GM18498 (cell line): ENCODE data around the gene DLG2.
"Not testable (repeated sequence)": the region's sequence is repeated elsewhere in the genome, so short reads cannot be mapped to it uniquely, and the experiment has no call there.

Source experiments
- ATAC-seq: cut with Tn5 transposase; IDR thresholded peaks from one replicate; pipeline ENCODE4 v1.9.1; 2021; ENCODE audit warnings: mild to moderate bottlenecking, moderate library complexity; ENCODE audit not compliant: unreplicated experiment

Gene DLG2

DNA sequence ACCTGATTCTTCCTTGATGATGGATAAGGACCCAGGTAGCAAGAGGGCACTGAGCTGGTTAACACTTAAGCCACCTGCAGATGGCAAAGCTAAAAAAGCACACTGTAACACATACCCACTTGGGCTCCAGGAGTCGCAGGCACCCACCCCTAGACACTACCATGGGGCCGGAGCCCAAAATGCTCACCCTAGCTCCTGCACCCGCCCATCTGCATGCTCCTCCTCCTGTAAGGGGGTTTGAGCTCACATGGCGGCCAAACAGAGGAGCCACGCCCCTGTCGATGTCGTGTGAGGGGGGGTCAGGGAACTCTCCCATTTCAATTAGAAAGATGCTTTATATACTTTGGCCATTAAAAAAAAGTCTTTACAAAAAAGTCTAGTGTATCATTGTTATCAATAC is 370.7 kb downstream of the DLG2 start:
- ATAC-seq: no peak

DNA sequence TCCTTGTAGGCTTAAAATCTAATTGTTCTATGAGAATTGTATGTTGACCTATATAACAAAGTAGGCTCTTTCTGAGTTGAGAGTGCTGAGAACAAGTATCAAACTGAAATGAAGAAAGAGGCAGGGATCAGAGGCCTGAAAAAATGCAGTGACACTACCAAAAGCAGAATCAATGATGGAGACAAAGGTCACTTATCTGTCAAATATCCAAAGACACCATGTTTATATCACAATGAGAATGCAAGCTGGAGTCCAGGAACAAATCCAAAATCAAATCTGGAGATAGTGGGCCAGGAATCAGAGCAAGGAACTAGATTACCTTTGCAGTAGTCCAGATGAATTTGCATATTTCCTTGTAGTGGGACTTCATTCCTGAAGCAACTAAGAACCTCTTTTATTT is 377.7 kb downstream of the DLG2 start:
- no peak for ATAC-seq

DNA sequence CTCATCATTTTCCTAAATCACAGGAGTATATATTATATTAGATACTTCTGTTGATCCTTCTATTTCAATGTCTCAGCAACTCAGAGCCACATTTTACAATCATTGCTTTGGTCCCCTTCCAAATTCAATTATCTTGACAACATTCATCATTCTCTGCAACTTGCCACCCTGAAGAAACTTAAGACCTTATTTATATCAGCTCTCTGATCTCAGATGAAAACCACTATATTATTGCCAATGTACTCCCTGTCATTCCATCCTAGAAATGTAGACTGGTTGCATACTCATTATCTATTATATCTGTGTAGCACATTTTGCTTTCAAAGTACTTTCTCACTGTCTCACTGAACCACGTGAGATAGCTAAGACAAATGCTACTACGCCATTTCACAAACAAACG is 379.3 kb downstream of the DLG2 start:
- ATAC-seq: no peak

DNA sequence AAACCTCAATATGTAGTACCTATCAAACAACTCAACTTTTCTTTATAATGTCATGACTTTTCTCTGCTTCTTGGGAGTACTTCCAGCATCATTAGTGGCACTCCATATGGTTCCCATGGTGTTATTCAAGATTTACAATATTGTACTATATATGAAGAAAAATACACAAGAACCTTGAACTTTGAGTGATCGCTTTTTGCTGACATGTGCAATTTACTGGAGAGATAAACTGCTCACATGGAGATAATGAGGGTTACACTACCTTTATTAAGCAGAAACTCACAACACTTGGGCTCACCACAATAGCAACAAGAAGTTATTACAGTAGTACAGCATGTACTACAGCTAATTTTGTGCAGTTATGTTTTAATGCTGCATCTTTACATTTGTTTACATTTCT is 388.2 kb downstream of the DLG2 start:
- ATAC-seq: no peak

DNA sequence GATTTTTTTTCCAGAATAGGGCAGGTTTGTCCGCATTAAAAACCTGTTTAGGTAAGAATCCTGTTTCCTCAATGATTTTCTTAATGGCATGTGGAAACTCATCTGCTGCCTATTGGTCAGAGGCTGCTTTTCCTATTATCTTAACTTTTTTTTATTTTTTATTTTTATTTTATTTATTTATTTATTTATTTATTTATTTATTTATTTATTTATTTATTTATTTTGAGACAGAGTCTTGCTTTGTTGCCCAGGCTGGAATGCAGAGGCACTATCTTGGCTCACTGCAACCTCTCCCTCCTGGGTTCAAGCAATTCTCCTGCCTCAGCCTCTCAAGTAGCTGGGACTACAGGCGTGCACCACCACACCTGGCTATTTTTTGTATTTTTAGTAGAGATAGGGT is 389.1 kb downstream of the DLG2 start:
- ATAC-seq: not testable (repeated sequence)

DNA sequence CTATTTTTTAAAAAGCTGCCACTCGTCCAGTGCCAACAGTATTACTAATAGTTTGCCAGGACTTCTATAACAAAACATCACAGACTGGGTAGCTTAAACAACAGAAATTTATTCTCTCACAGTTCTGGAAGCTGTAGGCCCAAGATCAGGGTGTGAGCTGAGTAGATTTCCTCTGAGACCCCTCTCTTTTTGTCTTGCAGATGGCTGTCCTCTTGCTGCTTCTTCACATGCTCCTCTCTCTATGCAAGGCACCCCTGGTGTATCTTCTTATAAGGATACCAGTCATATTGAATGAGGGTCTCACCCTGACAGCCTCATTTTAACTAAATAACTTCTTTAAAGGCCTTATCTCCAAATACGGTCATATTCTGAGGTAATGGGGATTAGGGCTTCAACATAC is 390.9 kb downstream of the DLG2 start:
- ATAC-seq: no peak

DNA sequence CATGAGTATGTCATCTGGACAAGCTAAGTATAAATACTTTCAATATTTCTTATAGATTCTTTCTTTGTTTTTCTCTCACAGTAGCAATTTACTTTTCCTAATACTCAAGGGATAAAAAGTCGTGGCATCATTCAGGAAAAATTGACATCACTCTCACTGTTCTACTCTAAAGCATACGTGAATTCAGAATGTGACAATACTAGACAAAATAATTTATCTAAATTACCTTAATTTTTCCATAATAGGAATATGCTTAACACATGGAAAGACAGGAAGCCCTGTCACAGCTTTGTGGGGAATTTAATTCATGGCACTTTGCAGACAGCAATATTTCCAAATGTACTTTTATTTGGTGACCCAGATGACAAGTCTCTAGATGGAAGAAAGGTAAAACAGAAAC is 394.6 kb downstream of the DLG2 start:
- ATAC-seq: no peak

DNA sequence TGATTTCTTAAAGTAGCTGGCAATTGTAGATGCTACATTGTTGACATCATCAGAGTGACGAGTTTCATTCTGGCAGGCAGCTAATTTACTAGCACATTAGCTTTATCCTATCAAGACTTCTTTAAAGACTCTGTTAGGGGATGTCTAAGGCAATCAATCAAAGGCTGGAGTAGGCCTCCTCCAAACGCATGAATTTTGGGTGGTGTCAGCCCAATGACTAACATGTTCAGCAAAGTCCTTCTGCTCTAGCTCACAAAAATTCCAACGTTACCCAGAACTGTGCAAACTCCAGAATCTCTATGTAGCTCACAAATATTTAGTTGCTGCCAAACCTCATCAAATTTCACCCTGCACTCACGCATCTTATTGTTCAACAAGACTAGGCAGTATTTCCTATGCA is 395.6 kb downstream of the DLG2 start:
- ATAC-seq: no peak

DNA sequence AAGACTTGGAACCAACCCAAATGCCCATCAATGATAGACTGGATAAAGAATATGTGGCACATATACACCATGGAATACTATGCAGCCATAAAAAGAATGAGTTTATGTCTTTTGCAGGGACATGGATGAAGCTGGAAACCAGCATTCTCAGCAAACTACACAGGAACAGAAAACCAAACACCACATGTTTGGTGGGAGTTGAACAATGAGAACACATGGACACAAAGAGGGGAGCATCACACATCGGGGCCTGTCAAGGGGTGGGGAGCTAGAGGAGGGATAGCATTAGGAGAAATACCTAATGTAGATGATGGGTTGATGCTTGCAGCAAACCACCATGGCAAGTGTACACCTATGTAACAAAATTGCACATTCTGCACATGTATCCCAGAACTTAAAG is 397.4 kb downstream of the DLG2 start:
- not testable (repeated sequence) for ATAC-seq

DNA sequence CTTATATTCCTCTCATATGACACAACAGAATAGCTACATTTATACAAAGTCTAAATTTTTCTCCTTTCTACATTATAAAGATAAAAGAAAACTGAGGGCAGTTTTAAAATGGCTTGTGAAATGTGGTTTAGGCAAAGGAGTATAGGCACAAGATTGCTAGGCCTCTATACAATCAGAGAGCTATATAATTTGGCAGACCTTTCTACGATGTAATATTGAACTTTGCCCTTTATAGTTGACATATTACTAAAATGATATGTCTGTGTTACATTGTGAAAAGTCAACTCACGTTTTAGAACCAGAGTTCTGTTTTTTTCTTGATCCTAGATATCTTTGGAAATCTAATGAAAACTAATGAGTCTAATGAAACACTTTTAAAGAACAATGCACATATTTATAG is 430.2 kb downstream of the DLG2 start:
- ATAC-seq: no peak

DNA sequence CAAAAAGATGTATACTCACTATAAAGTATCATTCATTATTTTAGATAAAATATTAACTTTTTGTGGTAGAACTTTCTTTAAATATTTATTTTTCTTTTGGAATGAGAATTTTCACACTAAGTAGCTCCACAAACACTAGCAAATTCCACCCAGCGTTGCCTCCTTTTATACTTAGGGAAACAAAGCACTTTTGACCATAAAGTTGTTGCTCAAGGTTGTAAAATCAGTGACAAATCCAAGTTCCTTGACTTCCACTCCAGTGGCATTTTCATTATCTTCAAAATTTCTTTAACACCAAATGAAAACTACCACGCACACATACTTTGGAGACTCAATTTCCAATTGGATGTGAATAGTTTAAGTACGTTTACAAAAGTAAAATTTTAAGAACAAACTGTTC is 431.2 kb downstream of the DLG2 start:
- no peak for ATAC-seq

DNA sequence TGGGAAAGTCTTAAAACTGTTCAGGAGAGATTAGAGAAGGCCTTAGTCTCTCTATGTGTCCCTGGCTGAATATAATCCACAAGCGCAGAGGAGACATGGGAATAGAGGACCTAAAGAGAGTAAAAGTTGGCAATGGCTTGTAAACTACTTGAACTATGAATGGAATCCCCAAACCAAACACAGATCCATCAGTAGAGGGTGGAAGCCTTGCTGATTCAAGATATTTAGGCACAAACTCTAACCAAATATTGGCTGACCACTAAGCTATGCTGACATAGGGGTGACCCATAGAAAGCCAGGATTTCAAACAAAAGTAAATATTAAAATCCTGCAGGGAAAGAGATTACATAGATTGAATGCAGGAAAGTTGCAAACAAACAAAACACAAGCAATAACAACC is 439.2 kb downstream of the DLG2 start:
- ATAC-seq: no peak

DNA sequence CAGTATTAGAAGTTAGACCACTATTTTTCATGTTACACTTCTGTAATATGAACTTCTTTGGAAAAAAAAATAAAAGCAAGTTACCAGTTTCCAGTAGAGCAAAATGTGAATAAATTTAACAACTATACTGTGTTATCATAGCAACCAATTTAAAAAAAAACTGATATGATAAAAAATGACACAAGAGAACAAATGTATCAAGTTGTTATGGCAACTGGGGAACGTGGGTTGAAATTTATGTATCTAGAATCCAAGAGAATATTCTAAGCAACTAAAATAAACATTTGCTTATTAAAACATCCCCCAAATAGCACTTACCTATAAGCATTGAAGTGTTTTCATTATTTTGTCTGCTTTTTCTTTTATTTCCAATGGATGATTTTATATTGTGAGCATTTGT is 442.4 kb downstream of the DLG2 start:
- no peak for ATAC-seq

DNA sequence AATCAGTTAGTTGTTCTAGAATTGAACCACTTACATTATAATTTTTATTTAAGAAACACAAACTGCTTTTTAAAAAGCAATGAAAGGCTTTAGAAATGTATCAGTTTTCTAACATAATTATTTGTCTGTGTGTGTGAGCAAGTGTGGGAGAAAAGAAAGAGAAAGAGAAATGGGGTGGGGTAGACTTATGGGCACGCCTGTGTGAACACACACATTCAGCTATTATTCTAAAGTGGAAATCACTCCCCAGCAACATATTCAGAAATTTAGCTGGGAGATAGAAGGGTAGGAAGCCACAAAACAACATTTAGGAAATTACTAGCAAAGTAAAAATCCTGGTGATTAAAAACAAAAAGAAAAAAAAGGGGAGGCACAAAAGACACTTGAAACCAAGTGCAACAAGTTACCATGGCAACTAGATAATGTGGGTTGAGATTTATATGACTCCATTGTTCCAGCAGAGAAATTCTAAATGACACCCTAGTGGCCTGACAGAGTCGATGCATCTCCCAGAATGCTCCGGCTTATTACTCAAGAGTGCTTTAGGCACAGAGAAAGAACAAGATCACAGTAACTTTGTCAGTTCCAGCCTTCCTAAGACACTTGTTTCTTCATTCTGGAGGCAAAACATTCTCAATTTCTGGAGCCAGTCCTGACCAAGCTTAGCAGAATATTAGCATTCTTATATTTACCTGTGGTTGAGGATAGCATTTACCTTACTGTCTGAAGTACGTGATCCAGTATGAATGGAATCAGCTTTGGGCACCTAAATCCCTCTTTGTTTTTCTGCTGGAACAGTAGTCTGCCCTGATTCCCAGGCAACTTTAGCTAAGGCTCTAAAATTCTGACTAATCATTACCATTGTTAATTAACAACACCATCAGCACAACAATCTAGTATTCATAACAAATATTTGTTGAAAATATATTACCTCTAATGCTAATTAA is 444.4 kb downstream of the DLG2 start:
- ATAC-seq: peak; percentile 87

DNA sequence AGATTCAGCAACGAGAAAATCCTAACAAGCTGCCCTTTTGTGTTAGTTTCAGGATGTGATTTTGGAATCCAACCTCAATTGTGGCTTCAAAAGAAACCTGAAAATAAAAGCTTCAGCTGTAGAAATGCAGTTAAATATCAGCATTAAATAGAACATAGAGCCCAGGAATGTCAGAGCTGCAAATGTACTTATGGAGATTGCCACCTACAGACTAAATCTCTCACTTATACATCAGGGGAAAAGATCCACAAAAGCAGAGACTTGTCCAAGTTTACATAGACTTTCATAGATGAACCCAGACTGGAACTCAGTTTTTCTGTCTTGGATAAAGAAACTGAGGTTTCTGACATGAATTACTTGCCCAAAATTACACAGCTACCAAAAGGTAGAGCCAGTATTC is 446.6 kb downstream of the DLG2 start:
- ATAC-seq: no peak

DNA sequence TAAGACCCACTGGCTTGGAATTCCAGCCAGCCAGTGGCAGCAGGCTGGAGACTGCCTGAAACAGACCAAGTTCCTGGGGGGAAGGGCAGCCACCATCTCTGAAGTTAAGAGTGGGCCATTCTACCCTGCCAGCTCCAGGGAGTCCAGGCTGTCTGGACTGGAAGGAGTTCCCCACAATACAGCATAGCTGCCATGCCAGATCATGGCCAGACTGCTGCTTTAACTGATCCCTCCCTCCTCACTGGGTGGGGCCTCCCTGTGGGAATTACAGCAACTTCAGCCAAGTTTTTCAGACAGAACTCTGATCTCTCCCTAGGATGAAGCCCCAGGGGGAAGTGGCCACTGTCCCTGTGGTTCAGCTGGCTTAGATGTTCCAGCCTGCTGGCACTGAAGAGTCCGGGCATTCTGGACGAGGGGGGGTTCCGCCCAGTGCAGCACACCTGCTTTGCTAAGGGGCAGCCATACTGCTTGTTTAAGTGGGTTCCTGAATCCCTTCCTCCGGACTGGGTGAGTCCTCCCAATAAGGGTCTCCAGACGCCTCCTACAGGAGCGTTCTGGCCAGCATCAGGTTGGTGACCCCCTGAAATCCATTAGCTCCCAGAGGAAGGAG is 455.4 kb downstream of the DLG2 start:
- no peak for ATAC-seq

DNA sequence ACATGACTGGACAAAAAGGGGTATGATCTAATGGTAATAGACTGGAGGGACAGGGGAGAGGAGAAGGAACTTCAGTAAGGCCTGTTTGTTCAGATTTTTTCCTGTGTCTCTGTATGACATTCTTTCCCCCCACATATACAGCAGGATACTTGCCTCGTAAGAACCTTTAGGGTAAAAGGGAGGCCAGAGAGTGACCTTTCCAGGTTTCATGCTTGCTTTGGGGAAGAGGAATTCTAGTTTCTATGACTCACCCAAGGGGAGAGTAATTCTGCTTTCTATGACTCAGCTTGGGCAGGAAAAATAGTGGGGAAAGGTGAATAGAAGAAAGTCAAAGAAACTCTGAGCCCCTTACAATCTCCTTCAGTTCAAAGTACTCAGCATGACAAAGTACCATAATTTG is 457.0 kb downstream of the DLG2 start:
- ATAC-seq: no peak

DNA sequence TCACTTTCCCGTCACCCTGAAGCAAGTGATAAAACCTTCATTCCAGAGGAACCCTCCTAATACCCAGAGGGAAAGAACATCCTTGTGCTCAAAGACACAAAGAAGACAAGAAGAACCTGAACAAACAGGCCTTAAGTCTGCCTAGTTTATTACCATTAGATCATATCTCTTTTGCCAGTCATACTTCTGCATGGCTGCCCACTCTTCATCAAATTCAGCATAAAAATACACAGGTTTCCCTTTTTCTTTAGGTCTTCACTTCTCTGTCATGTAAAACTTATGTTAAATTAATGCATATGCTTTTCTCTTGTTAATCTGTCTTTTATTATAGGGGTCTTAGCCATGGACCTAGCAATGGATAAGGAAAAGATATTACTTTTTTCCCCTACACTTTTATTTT is 459.7 kb downstream of the DLG2 start:
- ATAC-seq: no peak

DNA sequence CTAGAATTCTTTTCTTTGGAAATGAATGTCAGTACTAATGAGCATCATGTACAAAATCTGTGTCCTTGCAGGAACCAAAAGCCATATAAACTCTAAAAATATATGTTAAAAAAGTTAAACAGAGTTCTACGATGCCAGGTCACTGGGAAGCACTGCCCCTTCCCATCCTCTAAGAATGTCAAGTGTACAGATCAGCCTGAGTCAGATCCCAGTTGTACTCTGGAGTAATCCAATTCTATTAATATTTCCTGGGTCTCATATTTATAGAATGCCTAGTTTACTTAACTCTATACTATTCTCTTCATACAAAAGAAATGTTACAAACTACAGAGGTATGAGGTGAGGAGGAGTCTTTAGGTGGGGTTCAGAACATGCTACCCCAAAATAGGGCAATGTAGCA is 460.1 kb downstream of the DLG2 start:
- no peak for ATAC-seq

DNA sequence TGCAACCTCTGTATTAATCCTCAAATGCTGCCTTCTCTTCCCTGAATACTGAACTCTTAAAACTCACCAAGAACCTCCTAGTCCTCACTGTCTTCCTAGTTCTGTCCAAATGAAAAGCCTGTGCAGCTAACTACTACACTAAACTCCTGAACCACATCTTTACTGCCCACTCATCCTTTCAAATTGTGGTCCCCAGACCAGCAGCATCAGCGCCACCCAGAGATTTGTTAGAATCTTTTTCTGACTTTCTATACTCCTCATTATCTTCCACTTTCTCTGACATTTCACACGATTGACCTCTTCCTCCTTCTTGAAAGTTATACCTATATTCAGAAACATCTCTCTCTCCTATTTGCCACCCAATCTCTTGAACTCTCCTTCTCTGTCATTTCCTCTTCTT is 461.3 kb downstream of the DLG2 start:
- ATAC-seq: no peak

DNA sequence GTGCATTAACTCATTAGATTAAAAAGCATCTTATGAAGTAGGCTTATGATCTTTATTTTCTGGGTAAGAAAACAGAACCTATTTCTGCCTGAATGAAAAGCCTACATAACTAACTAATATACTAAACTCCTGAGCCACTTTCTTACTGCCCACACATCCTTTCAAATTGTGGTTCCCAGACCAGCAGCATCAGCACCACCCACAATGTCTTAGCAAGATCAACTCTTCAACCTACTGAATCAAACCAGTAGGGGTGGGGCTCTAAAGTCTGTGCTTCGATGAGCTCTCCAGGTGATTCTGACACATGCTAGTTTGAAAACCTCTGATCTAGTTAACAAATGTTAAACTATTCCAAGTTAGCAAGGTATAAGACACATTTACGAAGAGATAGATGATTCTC is 462.4 kb downstream of the DLG2 start:
- ATAC-seq: no peak

DNA sequence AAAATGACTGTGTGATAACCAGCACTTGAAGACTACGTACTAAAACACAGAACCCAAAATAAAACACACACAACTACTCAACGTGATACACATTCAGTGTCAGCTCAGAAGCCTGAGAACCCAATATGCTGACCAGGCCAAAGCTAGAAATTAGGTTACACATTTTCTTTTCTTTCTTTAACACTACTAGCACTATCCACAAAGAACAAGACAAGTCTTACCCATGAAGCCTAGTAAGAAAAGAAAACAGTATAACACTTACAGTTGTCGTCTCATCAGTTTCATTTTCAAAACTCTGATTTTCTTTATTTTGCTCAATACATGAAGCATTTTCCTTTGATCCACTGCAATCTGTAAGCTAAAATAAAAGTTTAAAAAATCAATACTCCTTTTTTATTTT is 472.9 kb downstream of the DLG2 start:
- no peak for ATAC-seq

DNA sequence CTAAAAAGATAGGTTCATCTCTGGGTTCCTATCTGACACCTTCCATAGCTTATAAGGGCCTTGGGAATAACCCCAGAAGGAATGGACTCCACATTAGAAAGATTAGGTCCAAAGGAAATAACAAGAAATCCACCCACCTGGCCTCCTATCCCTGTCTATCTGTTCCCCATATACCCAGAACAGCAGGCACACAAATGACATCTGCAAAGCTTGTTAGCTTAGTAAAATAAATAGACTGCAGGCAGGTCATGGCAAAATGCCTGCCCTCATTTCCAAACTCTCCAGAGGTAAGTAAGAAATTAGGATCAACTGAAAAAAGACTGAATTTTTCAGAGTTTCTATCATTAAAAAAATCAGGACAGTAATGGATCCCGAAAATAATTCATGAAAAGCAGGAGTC is 489.5 kb downstream of the DLG2 start:
- ATAC-seq: no peak
